ENCODE measurements around the gene ZNF500. TPM values are rescaled to one million over a fixed set of nuclear protein-coding genes. Genes with fewer than 3 reads are reported as not detected.
"Not testable (repeated sequence)": the region's sequence is repeated elsewhere in the genome, so short reads cannot be mapped to it uniquely, and the experiment has no call there.

The ZNF500 gene
- total RNA-seq, 1 donor from 2014 or later: 9.5 TPM

DNA sequence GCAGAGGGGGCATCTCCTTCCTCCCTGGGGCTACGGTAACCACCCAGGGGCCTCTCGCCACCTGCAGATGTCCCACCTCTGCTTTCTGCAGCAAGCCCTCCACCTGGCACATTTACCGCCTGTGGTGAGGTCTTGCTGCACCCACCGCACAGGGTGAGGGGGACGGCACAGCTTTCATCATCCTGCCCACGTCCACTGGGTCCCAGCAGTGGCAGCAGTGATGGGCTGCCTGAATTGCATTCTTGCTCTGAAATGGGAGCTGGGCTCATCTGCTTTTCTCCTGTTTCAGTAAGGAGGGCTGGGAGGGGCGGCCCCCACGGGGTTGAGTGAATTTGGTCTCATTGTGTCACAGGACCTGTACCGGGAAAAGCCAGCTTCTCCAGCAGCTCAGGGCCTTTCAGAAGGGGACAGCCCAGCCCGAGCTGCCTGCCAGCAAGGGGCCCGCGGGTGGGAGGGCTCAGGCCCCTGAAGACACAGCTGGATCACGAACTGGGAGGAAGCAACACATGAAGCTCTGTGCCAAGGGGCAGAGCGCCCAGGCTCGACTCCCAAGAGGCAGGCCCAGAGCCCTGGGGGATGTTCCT is 19.9 kb downstream of the ZNF500 start:
- DNase-seq (ENCODE audit: low spot score) (no peak), ATAC-seq (no peak)

- ATAC-seq (peak; percentile 6), DNase-seq (ENCODE audit: low spot score) (no peak)
Observed at GRCh38 chr16:4746215-4746614, 20.7 kb downstream of the ZNF500 start.

DNA sequence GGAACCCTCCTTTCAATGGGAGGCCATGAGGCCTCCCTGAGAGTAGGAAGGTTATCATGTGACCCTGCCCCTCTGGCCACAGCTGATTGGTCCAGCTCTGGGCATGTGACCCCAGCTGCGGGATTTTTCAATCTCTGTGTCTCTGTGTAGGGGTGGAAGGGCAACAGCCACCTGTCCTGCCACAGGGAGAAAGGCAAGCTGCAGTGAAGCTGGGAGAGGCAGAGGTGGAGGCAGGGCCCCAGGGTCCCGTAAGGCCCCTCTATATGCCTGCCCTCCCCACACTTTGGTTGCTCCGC is 21.7 kb downstream of the ZNF500 start:
- DNase-seq (ENCODE audit: low spot score) (no peak), ATAC-seq (no peak)

- DNase-seq (ENCODE audit: low spot score) (no peak), ATAC-seq (no peak)
Observed at GRCh38 chr16:4744555-4745273, 22.2 kb downstream of the ZNF500 start.

DNA sequence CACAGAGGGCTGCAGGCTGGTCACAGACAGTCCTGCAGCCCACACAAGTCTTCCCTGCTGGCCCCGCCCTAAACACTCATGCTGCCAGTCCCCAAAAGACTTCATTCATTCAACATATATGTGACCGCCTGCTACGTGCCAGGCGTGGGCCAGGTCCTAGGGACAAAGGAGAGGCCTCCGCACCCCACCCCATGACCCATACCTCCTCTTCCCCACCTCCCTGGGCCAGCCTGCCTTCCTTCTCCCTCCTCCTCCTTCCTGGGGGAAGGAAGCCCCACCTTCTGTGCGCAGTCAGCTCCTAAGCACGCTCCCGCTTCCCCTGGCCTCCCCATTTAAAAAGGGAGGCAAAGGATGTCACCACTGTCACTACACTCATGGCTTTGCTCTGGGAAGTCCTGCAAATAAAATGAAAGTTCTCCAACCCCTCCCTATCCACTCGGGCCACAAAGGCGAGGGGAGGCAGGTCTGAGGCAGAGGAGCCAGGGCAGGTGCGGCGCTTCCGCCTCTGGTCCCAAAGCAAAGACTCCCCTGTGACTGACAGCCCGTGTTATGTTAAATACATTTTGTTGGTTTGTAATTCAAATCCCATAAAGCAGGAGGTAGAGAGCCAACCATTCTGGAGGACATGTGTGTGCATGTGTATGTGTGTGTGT is 23.6 kb downstream of the ZNF500 start:
- DNase-seq (ENCODE audit: low spot score): no peak
- ATAC-seq: peak; percentile 18

- ATAC-seq; DNase-seq (ENCODE audit: low spot score): not testable (repeated sequence)
Observed at GRCh38 chr16:4738370-4738769, 28.6 kb downstream of the ZNF500 start.

DNA sequence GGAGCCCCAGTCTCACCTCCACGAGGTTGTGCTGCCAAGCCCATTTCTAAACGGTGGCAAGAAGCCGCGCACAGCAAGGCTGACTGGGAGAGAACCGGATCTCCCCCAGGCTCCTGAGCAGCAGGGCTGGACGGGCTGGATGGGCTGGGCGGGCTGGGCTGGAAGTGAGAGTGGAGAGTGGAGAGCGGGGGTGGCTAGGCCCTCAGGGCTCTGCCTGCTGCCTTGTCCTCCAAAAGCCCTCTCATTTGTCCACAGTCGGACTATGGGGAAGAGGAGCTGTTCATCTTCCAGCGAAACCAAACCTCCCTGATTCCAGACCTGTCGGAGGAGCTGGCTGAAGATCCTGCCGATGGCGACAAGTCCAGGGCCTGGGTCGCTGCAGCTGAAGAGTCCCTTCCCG is 29.4 kb downstream of the ZNF500 start:
- DNase-seq (ENCODE audit: low spot score) (no peak), ATAC-seq (no peak)

DNA sequence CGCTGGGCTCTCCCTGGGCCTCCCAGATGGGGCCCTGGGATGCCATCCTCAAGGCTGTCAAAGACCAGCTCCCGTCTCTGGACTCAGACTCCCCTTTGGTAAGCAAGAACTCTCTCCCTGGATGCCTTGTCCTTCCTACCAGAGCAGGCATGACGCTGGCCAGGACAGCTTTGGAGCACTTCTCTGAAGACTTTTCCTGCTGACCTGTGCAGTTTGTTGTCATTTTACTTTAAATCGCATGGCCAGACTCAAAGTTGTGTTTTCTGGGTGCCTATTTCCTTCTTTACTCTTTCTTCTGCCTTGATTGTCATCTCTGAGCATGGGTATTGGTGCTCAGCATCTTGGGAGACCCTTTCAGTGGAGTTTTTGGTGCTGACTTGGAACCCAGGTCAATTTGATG is 30.4 kb downstream of the ZNF500 start:
- ATAC-seq: no peak
- no peak for DNase-seq (ENCODE audit: low spot score)

DNA sequence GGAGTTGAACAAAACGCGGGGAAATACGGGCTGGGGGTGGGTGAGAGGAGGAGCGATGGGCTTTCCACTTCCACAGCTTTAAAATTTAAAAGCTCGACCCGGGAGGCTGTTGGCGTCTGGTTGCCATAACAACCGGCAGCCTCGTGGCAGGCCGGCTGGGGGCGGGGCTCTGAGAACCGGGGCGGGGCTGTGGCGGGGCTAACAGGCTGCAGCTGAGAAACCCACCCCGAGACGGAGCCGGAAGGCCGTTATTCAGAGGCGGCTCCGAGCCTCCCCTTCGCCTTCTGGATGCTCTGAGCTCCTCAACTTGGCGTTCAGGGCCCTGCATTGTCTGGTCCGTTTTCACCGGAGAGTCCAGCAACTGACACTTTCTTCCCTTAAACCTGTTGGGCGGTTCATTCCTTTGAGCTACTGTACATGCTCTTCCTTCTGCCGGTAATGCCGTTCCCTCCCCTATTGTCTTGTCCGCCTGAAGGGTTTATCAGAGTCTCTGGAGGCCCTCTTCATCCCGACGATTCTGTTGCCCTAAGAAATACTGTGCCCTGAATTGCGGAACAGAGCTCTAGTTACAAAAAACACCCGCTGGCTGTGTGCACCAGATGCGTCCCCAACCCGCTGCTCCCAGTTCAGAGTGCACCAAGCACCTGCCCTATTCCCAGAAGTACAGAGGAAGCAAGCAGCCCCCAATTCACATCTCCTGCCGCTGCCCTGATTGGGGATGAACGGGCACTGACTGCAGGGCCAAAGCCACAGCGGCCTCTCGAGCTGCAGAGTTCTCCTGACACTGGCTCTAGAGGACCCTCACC is 32.0 kb downstream of the ZNF500 start:
- DNase-seq (ENCODE audit: low spot score): peak; percentile 88
- peak; percentile 82 for ATAC-seq

DNA sequence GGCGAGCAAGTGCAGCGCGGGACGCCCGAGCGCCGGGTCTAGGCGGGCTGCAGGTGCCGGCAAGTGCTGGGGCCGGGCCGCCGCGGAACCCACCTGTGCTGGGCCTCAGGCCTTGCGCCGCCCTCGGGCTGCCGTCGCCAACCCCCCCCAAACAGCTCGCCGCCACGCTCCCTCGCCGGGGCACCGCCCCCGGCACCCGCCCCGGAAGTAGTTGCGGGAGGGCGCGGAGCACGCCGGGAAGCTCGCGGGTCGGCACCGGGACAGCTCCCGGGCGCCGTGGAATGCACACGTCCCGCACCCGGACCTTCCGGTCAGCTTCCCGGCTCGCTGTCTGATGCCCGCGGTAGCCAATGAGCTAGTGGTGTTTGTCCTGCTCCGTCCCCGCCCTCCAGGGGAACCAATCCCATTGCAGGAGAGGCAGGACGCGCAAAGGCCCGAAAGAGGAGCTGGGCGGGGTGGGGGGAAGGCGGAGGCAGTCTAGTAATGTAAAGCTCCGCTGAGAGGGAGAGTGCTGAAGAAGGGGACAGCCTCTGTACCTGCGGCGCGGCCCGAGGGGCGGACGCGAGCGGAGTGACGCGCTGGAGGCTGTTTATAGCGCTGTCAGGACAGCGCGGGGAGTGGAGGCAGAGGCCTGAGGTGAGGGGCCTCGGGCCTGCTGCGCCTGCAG is 32.8 kb downstream of the ZNF500 start, which contains the start of the genes ANKS3 and DNAAF8:
ANKS3 (minus strand) TSS at position 209 of the 667 bp plus-strand sequence. CDS start 4,122 bp downstream, outside the sequence.
DNAAF8 (plus strand) TSS at position 475 of the 667 bp plus-strand sequence. CDS start 1,978 bp downstream, outside the sequence.
- peak; percentile 95 for ATAC-seq
- peak; percentile 98 for DNase-seq (ENCODE audit: low spot score)

- ATAC-seq: peak; percentile 0
- DNase-seq (ENCODE audit: low spot score): no peak
Observed at GRCh38 chr16:4733747-4734062, 33.3 kb downstream of the ZNF500 start.

- no peak for DNase-seq (ENCODE audit: low spot score)
- no peak for ATAC-seq
Observed at GRCh38 chr16:4733211-4733742, 33.7 kb downstream of the ZNF500 start.

DNA sequence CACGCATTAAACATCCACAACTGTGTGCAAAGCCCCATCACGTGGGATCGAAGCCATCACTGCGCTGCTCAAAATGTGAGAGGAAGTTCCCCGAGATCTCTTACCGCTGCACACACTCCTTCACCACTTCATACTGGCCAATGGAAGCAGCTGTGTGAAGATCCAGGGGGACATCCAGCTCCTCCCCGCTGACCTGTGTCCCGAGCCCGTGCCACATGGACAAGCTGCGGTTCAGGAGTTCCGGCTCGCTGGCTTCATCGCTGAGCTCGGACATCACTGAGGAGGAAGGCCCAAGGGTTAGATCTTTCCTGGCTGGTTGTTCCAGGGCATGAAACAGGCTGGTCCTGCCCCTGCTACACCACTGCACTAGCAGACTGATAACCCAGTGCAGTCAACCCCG is 37.1 kb downstream of the ZNF500 start:
- DNase-seq (ENCODE audit: low spot score) (no peak), ATAC-seq (no peak)

DNA sequence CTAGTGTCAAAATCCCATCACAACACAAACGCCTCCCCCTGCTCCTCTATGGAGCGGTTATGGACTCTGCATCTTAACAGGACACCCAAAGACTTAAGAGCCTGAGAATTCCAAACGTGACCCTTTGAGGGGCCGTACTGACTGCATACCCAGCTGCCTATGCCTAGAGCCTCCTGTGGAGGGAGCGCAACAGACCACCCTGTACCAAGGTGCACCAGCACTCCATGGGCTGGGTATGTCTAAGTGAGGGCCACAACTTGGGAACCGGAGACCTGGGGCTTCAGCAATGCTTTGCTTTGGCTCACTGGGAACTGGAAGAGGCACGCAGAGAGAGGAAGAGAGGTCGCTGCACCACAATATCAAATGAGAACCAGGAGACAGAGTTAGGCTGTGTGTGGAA is 38.3 kb downstream of the ZNF500 start:
- ATAC-seq (no peak), DNase-seq (ENCODE audit: low spot score) (no peak)

GRCh38 chr16:4726616-4727015 is 40.3 kb downstream of the ZNF500 start:
- no peak for DNase-seq (ENCODE audit: low spot score)

GRCh38 chr16:4724661-4725270 is 42.2 kb downstream of the ZNF500 start:
- ATAC-seq (no peak), DNase-seq (ENCODE audit: low spot score) (no peak)

More at GRCh38 chr16:4726616-4727015, 40.3 kb downstream of the ZNF500 start:
- no peak for ATAC-seq

GRCh38 chr16:4723071-4723767 is 43.7 kb downstream of the ZNF500 start:
- ATAC-seq: no peak
- DNase-seq (ENCODE audit: low spot score): no peak

DNA sequence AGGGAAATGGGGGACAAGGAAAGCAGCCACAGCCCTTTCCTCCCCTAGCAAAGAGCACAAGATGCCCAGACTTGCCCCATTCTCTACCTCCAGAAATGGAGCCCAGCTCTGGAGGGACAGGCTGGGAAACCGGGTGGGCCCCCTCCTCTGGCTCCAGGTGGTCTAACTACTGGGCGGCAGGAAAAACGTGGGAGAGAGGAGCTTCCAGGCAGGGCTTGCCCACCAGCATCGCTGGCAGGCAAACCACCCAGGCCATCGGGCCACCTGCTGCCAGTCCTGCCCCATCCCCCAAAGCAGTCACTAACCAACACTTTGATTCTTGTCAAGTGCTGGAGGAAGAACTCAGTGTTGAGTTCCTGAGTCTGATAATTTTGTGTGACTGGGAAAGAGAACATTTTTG is 48.5 kb downstream of the ZNF500 start:
- ATAC-seq: no peak
- DNase-seq (ENCODE audit: low spot score): no peak

DNA sequence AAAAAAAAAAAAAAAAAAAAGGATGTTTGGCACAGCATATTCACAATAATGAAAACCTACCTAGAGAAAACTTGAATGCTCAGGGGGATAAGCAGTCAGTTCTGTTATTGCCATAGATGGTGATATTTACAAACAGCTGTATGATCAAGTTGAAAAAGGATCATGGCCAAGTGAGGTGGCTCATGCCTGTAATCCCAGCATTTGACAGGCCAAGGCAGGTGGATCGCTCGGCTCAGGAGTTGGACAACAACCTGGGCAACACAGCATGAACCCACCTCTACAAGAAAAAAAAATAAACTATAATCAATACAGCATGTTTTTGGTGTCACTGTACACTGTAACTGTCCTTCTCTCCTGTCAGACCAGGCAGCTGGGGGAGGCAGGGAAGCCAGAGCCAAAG is 52.0 kb downstream of the ZNF500 start:
- DNase-seq (ENCODE audit: low spot score) (no peak), ATAC-seq (no peak)

All from left lobe of liver (tissue), 2 donors.